Measurements from ENCODE around the gene TRAPPC10.

TRAPPC10 gene

DNA sequence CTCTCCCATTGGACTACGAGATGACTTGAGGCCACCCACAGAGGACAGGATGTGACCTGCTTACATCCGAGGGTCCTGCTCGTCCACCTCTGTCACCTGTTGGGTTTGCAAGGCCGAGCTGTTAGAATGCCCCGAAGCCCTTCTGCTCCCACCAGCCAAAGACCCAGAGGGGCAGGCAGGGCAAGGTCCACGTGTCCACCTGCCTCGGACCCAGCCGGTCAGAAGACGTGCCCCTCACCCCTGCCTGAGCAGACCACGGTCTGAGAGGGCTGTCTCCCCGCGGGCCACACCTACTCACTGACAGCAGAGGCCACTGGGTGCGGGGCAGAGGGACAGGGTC, 30.3 kb upstream of the TRAPPC10 start:
- no peak for DNase-seq (ENCODE audit: low read depth, low spot score)

GRCh38 chr21:43982489-43983078, 29.5 kb upstream of the TRAPPC10 start:
- no peak for DNase-seq (ENCODE audit: low read depth, low spot score)

- no peak for DNase-seq (ENCODE audit: low read depth, low spot score)
These were observed 28.7 kb upstream of the TRAPPC10 start for GRCh38 chr21:43983390-43983789.

GRCh38 chr21:43983860-43984420, 28.2 kb upstream of the TRAPPC10 start:
- no peak for DNase-seq (ENCODE audit: low read depth, low spot score)

DNA sequence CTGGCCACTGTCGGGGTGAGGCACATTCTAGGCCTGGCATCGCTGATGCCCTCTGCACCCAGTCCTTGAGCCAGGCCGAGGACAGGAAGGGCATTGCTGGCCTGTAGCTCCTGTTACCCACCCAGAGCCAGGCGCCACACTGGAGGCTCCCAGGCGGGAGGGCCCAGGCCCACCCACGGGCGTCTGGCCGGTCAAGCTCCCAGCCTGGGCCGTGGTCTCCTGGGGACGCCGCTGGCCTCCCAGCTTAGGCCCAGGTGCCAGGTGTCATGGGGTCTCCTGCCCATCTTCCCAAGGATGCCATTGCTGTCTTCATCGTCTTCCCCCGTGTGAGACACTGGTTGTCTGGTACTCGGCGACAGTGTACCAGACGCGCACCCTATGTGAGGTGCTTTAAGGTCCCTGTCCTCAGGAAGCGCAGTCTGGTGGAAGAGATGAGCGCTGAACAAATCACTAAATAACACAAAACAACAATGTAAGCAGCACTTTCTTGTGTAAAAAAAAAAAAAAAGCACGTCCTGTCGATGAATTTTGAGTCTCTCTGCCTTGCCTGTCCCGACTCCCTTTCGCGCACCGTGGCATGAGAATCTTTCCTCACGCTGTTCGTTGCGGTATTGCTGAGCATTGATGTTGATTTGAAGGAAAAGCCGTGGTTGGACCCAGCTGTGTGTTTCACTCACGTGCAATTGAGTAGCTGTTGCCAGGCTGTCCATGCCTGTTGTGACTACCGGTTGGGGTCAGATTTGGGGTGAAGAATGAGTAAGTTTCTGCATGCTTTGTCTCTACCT, 27.0 kb upstream of the TRAPPC10 start:
- no peak for DNase-seq (ENCODE audit: low read depth, low spot score)

- no peak for DNase-seq (ENCODE audit: low read depth, low spot score)
These were observed 26.3 kb upstream of the TRAPPC10 start for GRCh38 chr21:43985690-43986251.

DNA sequence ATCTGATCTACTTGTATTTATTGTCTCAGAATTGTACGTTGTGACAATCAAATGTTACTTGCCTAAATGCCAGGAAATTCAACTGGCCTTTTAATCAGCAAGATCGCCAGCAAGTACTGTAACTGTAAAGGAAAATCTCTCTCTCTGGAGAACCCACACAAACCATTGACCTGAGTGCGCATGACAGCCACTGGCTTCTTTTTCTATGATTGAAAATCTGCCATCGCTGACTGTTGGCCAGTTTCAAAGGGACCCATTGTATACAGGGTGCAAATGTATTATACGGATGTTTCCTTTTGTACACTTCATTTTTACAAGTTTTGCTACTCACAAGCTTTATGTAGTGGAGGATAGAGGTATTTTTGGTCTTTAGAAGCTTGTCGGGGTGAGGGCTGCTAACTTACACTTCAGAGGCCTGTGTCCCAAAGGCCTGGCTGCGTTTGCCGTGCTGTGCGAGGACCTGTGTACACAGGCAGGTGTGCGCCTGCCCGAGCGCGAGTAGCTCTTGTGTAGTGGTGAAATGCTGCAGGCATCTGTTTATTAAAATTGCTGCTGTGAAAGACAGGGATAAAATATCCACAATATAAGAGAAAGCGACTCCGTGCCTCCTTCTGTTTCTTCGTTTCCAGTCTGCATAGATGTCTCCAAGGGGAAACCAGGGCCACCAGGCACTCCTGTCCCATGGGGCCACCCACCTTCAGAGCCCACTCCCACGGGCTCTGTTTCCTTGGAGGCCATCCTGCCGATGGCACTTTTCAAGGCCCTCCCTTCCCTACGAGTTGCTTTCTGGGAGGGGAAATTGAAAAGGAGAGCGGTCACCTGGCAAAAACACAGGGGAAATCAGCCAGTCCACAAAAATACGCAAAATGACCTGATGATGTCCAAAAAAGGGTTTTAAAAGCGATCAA, 25.3 kb upstream of the TRAPPC10 start:
- DNase-seq (ENCODE audit: low read depth, low spot score), result no peak

DNA sequence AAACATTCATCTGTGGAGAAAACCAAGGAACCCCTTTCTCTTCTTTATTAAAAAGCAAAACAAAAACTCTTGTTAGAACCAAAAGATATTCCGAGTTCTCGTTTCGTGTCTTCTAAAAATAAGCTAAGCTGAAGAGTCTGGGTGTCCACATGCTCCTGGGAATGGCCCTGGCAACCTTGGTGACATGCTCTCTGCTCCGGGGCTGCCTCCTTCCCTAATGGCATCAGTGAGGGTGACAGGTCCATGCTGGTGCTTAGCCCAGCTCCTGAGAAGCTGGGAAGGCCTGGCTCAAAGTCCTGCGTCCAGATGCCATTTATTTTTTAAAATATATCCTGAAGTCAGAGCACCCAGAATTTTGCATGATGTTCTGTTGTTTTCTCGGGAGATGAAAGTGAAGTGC, 24.6 kb upstream of the TRAPPC10 start:
- no peak for DNase-seq (ENCODE audit: low read depth, low spot score)

DNA sequence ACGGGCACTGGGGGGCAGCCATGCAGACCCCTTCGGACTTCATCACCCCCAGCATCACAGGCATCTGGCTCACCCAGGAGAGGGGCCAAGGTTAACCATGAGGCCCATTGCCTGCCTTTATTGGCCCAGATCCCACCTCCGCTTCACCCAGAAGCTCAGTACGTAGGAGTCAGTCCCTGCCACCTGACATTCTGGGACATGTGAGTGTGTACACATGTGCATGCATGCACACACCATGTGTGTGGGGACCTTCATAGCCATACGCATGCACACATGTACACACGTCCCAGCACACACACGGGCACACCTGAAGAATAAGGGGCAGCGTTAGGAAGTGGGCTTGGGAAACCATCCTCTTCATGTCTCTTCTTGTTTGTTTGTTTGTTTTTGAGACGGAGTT, 24.1 kb upstream of the TRAPPC10 start:
- no peak for DNase-seq (ENCODE audit: low read depth, low spot score)

- no peak for DNase-seq (ENCODE audit: low read depth, low spot score)
These were observed 23.4 kb upstream of the TRAPPC10 start for GRCh38 chr21:43988506-43989230.

- DNase-seq (ENCODE audit: low read depth, low spot score), result no peak
These were observed 22.7 kb upstream of the TRAPPC10 start for GRCh38 chr21:43989401-43989800.

- no peak for DNase-seq (ENCODE audit: low read depth, low spot score)
These were observed 20.6 kb upstream of the TRAPPC10 start for GRCh38 chr21:43991447-43991991.

DNA sequence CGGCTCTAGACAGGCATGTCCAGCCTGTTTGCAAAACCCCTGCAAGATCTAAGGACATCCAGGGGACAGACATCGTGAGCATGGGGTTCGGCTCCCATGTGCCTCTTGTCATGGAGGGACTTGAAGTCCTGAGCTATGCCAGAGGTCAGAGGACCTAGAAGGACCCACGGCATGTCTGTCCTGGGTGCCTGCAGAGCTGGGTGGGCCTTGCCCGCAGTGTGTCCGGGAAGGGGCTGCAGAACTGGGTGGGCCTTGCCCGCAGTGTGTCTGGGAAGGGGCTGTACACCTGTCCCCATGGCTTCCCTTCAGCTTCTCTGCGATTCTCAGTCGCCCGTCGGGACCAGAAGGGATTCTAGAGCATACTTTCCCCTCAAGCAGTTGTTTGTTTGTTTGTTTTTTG, 20.0 kb upstream of the TRAPPC10 start:
- no peak for DNase-seq (ENCODE audit: low read depth, low spot score)

GRCh38 chr21:43993420-43993934, 18.6 kb upstream of the TRAPPC10 start:
- DNase-seq (ENCODE audit: low read depth, low spot score), result no peak

DNA sequence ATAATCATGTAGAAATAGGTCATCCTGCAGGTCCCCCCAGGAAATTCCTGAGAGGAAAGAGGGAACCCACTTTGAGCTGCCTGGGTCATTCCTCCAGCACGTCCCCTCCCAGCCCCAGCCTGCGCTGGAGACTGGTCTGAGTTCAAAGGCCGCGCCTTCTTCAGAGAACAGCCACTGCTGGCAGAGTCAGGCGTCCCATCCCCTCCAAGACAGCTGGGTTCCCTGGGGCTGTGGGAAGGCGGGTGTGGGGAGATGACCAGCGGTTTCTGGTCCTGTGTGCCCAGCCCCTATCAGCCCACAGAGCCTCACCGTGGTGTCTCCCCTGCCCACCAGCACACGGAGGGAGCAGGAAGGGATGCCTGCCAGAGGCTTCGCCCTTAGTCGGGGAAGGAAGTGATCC, 18.0 kb upstream of the TRAPPC10 start:
- DNase-seq (ENCODE audit: low read depth, low spot score), result no peak

DNA sequence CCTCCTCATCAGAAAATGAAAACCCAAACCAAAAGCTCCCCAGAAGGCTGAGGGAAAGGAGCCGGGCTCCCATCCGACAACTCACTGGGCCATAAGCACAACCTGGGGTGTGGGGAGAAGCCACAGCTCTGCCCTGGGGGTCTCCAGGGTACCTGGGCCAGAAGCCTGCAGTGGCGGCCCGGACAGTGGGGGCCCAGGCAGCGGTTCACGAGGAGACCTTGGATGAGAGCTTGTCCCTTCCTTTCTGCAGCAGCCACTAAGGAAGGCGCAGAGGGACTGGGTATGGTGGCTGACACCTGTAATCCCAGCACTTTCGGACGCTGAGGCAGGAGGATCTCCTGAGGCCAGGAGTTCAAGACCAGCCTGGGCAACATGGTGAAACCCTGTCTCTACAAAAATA, 17.5 kb upstream of the TRAPPC10 start:
- no peak for DNase-seq (ENCODE audit: low read depth, low spot score)

DNA sequence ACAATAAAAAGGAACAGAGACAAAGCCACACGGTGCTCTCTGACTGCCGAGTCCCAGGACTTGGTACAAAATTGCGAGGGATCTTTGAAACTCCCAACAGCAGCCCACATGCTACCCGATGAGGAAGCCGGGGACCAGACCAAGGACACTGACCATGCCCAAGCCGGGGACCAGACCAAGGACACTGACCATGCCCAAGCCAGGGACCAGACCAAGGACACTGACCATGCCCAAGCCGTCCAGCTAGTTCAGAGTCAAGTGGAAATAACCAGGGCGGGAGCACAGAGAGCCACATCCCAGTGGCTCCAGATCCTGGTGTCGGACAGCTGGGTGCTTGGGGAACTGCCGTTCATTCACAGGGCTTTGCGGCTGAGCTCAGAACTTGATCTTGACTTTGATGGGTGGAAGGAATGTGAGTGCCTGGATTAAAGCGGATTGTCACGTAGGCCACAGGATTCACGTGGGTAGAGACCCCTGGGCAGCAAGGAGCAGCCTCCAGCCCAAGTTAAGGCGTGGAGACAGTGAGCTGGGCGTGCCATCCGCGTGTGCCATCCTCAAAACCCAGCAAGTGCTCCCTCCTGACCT, 16.5 kb upstream of the TRAPPC10 start:
- DNase-seq (ENCODE audit: low read depth, low spot score), result no peak

DNA sequence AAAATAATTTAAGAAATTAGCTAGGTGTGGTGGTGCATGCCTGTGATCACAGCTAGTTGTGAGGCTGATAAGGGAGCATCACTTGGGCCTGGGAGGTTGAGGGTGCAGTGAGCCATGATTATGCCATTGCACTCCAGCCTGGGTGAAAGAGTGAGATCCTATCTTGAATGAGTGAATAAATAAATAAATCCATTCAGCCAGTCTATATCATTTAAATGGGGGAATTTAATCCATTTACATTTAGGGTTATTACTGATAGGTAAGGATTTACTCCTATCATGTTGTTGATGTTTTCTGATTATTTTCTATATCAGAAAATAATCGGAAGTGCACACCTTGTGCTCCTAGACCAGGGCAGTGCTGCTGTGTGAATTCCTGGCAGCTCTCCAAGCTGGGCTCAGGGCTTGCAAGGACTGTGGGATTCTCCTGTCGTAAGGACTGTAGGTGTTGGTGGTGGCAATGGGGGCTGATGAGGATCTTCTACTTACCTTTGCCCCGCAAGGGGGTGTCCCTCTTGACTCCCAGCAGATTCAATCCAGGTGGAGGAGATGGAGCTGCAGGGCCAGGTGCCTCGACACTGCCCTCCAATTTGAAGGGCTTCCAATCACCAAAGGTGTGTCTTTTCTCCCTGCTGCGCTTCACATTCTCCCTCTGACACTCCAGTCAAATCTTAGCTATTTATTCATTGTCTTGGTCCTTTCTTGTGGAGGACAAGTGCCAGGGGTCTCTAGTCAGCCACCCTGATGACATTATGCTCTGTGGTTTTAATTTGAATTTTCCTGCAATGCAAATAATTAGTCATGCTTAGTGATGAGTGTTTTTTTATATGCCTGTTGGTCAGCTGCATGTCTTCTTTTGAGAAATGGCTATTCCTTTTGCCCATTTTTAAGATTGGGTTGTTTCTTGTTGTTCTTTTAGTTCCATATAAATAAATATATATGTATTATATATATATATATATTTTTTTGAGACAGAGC, 14.1 kb upstream of the TRAPPC10 start:
- no peak for DNase-seq (ENCODE audit: low read depth, low spot score)

DNA sequence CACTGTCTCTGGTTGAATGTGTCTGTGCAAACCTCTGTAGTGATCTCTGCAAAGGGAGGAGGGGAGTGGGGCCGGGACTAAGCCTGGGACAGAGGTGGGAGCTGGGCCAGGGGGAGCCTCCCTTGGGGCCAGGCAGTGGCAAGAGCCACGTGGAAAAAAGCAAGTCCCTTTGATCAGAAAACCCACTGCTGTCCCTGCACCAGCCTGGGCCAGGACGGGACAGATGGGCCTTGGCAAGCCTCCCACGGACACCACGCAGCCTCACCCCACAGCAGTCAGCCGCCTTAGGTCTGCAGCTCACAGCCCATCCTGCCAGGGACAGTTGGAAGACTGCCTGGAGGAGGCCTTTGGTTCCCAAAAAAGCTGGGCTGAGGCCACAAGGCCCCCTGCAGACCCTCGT, 11.7 kb upstream of the TRAPPC10 start:
- DNase-seq (ENCODE audit: low read depth, low spot score), result no peak

Data from smooth muscle cell of the brain vasculature (primary cell).